ENCODE results near the gene ORC2.
"Not testable (repeated sequence)": the region's sequence is repeated elsewhere in the genome, so short reads cannot be mapped to it uniquely, and the experiment has no call there.

Gene ORC2

GRCh38 chr2:200930947-200931626, 32.4 kb downstream of the ORC2 start:
- no peak for DNase-seq

- DNase-seq, result no peak
Measured at GRCh38 chr2:200929334-200930249, 33.9 kb downstream of the ORC2 start.

GRCh38 chr2:200922439-200922838, 41.0 kb downstream of the ORC2 start:
- DNase-seq, result no peak

- no peak for DNase-seq
Measured at GRCh38 chr2:200913654-200914053, 49.8 kb downstream of the ORC2 start.

- DNase-seq, result no peak
Measured at GRCh38 chr2:200909958-200910357, 53.5 kb downstream of the ORC2 start.

GRCh38 chr2:200905618-200906296, 57.7 kb downstream of the ORC2 start:
- no peak for DNase-seq

GRCh38 chr2:200901459-200902072, 61.9 kb downstream of the ORC2 start:
- peak; percentile 48 for DNase-seq

- no peak for DNase-seq
Measured at GRCh38 chr2:200899482-200899881, 64.0 kb downstream of the ORC2 start.

- DNase-seq, result peak; percentile 94
Measured at GRCh38 chr2:200888704-200889625, 74.5 kb downstream of the ORC2 start, which contains the start of the genes NIF3L1 and PPIL3. Gene NIF3L1 (plus strand): TSS chr2:200889371. CDS start chr2:200891944, 2,573 bp downstream. Gene PPIL3 (minus strand): TSS chr2:200889077. CDS start chr2:200887615, 1,462 bp downstream.

GRCh38 chr2:200881715-200882249, 81.7 kb downstream of the ORC2 start:
- not testable (repeated sequence) for DNase-seq

- DNase-seq, result no peak
Measured at GRCh38 chr2:200878289-200878880, 85.1 kb downstream of the ORC2 start.

- no peak for DNase-seq
Measured at GRCh38 chr2:200877443-200877842, 86.0 kb downstream of the ORC2 start.

GRCh38 chr2:200873560-200873959, 89.9 kb downstream of the ORC2 start:
- no peak for DNase-seq

- DNase-seq, result no peak
Measured at GRCh38 chr2:200871151-200871550, 92.3 kb downstream of the ORC2 start.

- no peak for DNase-seq
Measured at GRCh38 chr2:200869014-200869413, 94.4 kb downstream of the ORC2 start.

- peak; percentile 96 for DNase-seq
Measured at GRCh38 chr2:200864176-200865034, 99.1 kb downstream of the ORC2 start, which contains the start of gene CLK1. Gene CLK1 (minus strand): TSS chr2:200864658. CDS start chr2:200861862, 2,796 bp downstream.

GRCh38 chr2:200863782-200864175, 99.7 kb downstream of the ORC2 start:
- no peak for DNase-seq

GRCh38 chr2:200862532-200863000, 100.9 kb downstream of the ORC2 start:
- peak; percentile 39 for DNase-seq

GRCh38 chr2:200861617-200862155, 101.8 kb downstream of the ORC2 start:
- no peak for DNase-seq

Data from activated CD4-positive, alpha-beta T cell treated with anti-CD3 and anti-CD28 coated beads for 1 hour (primary cell).